Body of pancreas (tissue), 4 donors: ENCODE measurements around the gene ERI2. TPM values are rescaled to one million over a fixed set of nuclear protein-coding genes. Genes with fewer than 3 reads are reported as not detected.

Experiments
- ATAC-seq: fragments of 150-250 bp; one replicate; pipeline ENCODE4 v1.9.1; 2016
- DNase-seq, 4 donors: peaks; one replicate each; pipeline ENCODE4 v3.0.0-alpha.2; 2019
- H3K27ac ChIP-seq, 4 donors: fragments of 200-600 bp; sonication (generic); 1 replicate in 3 of 4; 2 replicates in 1 of 4; pipeline versions ENCODE4 v1.5.1 to v1.6.1; 2016 to 2019; ENCODE audit warnings: mild to moderate bottlenecking in 1 of 4, mixed read lengths in 1 of 4, moderate library complexity in 1 of 4
- H3K27me3 ChIP-seq, 2 donors: fragments of 200-600 bp; sonication (generic); one replicate each; pipeline ENCODE4 v1.6.0; 2016; ENCODE audit warnings: mild to moderate bottlenecking in 1 of 2
- H3K36me3 ChIP-seq, 2 donors: fragments of 200-600 bp; sonication (generic); replicated peaks in 1 of 2; 2 replicates each; pipeline ENCODE4 v1.5.1; 2016; ENCODE audit warnings: low read depth in 2 of 2; ENCODE audit not compliant: insufficient read depth in 1 of 2
- H3K4me1 ChIP-seq: fragments of 200-600 bp; sonication (generic); one replicate; pipeline ENCODE4 v1.6.0; 2016
- H3K4me3 ChIP-seq, 2 donors: fragments of 200-600 bp; sonication (generic); 1 replicate in 1 of 2; 2 replicates in 1 of 2; pipeline ENCODE4 v1.5.1; 2016 to 2019
- H3K9me3 ChIP-seq, 3 donors: fragments of 200-600 bp; sonication (generic); 1 replicate in 2 of 3; 2 replicates in 1 of 3; pipeline ENCODE4 v1.5.1; 2016
- CTCF ChIP-seq, 7 experiments: fragments of 450-650 bp in 4 of 7; fragments of 200-600 bp in 3 of 7; sonication (generic) in 3 of 7; IDR thresholded peaks; one replicate each; pipeline ENCODE4 v1.5.1; 2016 to 2019; ENCODE audit warnings: antibody characterized with exemption in 7 of 7
- POLR2A ChIP-seq, 3 donors: fragments of 450-650 bp; IDR thresholded peaks; one replicate each; pipeline ENCODE4 v1.6.1; 2016; ENCODE audit warnings: antibody characterized with exemption in 3 of 3, mild to moderate bottlenecking in 2 of 3
- WGBS, 2 donors: methylation state at CpG; one replicate each; pipeline ENCODE4 v1.1.5; 2017; 5-methylcytosine and 5-hydroxymethylcytosine counted together
- intact Hi-C: fragments of 100-400 bp; cut with DNase I; formaldehyde crosslinking; loops from one replicate; pipeline ENCODE4 v1.15.1; 2023
- total RNA-seq, 2 donors: library from RNA; depleted of rRNA; stranded (reverse); fragments of >200 nt; gene quantifications; one replicate each; pipeline ENCODE4 v1.1.0, GENCODE V29; 2016

ERI2 gene
- total RNA-seq, 2 donors from 2014 or later = 13.2 to 16.3 TPM

DNA sequence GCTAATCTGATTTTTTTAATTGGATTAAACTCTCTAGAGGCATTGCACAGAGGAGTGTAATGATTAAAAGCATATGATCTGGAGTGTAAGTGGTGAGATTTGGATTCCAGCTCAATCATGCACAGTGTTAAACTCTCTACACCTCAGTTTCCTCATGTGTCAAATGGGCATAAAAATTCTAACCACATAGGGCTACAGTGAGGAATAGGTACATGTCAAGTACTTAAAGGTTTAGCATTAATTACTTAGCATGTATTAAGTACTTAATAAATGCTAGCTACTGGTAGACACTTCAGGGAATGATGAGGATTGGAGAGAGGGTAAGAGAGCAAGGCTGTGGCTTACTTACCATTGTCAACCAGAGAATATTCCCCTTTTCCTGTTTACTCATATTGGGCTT lies 17.1 kb downstream of the ERI2 start:
- no peak for TF ChIP-seq POLR2A (IDR thresholded peaks at IDR 0.05)
- no peak for TF ChIP-seq CTCF (IDR thresholded peaks at IDR 0.05)
- Histone ChIP-seq H3K27me3 (no peaks in the 10 kb centered on the region), H3K4me1 (no peaks in the 10 kb centered on the region), H3K9me3 (no peaks in the 10 kb centered on the region), H3K27ac (no peak overlapping the region), H3K36me3 (peaks cover 0 to 3% of the 10 kb centered on the region in 2 donors), H3K4me3 (no peak overlapping the region)
- DNase-seq = no peak
- no peak for ATAC-seq
- intact Hi-C loops = no loop called here

- no peak for TF ChIP-seq CTCF (IDR thresholded peaks at IDR 0.05)
- TF ChIP-seq POLR2A (IDR thresholded peaks at IDR 0.05) = no peak
- no peak for ATAC-seq
- Histone ChIP-seq H3K4me1 (no peaks in the 10 kb centered on the region), H3K27me3 (no peaks in the 10 kb centered on the region), H3K27ac (no peak overlapping the region), H3K9me3 (no peaks in the 10 kb centered on the region), H3K4me3 (no peak overlapping the region), H3K36me3 (peaks cover 0 to 11% of the 10 kb centered on the region in 2 donors)
- intact Hi-C loops = no loop called here
- no peak for DNase-seq
These were observed 22.1 kb downstream of the ERI2 start for GRCh38 chr16:20784204-20784603.

DNA sequence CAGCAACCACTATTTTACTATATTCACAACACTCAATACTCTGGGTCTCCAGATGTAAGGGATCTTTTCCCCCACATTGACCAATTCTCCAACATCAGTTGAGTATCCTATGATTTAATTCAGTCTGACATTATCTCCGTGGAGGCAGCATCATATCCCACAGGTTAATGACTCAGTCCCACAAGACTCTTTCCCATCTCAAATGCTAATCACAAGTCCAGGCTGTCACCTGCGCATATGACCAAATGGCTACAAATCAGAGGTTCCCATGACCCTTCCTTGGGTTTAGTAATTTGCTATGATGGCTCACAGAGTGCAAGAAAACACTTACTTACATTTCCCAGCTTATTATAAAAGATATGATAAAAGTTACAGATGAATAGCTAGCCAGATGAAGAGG lies 23.8 kb downstream of the ERI2 start:
- Histone ChIP-seq H3K27ac (no peak overlapping the region), H3K36me3 (peaks cover 0 to 19% of the 10 kb centered on the region in 2 donors), H3K4me1 (no peaks in the 10 kb centered on the region), H3K4me3 (no peak overlapping the region), H3K27me3 (no peaks in the 10 kb centered on the region), H3K9me3 (no peaks in the 10 kb centered on the region)
- TF ChIP-seq CTCF (IDR thresholded peaks at IDR 0.05) (no peak), POLR2A (IDR thresholded peaks at IDR 0.05) (no peak)
- no peak for DNase-seq
- no peak for ATAC-seq
- intact Hi-C loops = no loop called here
- 80 to 83% methylated on average over 2 of the region's 2 CpGs for WGBS, 2 donors

DNA sequence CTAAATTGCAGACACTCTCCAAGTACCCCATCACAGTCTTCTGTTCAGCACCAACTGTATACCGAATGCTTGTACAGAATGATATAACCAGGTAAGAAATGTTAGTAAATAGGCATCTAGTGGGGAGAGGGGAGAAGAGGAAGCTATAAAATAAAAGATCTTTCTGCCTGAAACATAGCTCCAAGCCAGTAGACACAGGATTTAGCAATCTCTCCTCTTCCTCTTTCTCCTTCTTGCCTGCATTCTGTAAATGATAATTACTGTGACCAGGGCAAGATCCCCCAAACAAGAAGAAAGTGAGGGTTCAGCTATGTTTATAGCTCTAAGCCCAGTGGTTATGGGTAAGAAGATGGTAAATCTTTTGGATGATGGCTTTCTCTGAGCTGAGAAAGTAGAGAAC lies 24.6 kb downstream of the ERI2 start:
- no peaks in the 10 kb centered on the region for H3K4me1 ChIP-seq
- TF ChIP-seq POLR2A (IDR thresholded peaks at IDR 0.05) = no peak
- no peak for TF ChIP-seq CTCF (IDR thresholded peaks at IDR 0.05)
- WGBS, 2 donors = 76 to 85% methylated on average over 1 of the region's 1 CpG
- no peak for DNase-seq
- peaks cover 0 to 23% of the 10 kb centered on the region in 2 donors for H3K36me3 ChIP-seq
- no peaks in the 10 kb centered on the region for H3K9me3 ChIP-seq
- no peaks in the 10 kb centered on the region for H3K27me3 ChIP-seq
- ATAC-seq = no peak
- intact Hi-C loops = no loop called here
- no peak overlapping the region for H3K4me3 ChIP-seq
- H3K27ac ChIP-seq = no peak overlapping the region

- H3K27me3 ChIP-seq = no peaks in the 10 kb centered on the region
- DNase-seq = peak; percentile 76 to 82 (median 78)
- peaks cover 9% of the 10 kb centered on the region for H3K4me1 ChIP-seq
- no peak overlapping the region for H3K4me3 ChIP-seq
- H3K36me3 ChIP-seq = peaks cover 0 to 12% of the 10 kb centered on the region in 2 donors
- H3K27ac ChIP-seq = no peak overlapping the region
- peak; percentile 79 for ATAC-seq
- 68 to 77% methylated on average over 6 to 7 of the region's 7 CpGs for WGBS, 2 donors
- no peak for TF ChIP-seq POLR2A (IDR thresholded peaks at IDR 0.05)
- TF ChIP-seq CTCF (IDR thresholded peaks at IDR 0.05) = peak; percentile 40 to 61 (median 53)
- intact Hi-C loops = no loop called here
- H3K9me3 ChIP-seq = no peaks in the 10 kb centered on the region
These were observed 31.4 kb downstream of the ERI2 start for GRCh38 chr16:20774703-20775362.
